ENCODE results near the gene MBD3L3.
"Not testable (repeated sequence)": the region's sequence is repeated elsewhere in the genome, so short reads cannot be mapped to it uniquely, and the experiment has no call there.

The MBD3L3 gene

DNA sequence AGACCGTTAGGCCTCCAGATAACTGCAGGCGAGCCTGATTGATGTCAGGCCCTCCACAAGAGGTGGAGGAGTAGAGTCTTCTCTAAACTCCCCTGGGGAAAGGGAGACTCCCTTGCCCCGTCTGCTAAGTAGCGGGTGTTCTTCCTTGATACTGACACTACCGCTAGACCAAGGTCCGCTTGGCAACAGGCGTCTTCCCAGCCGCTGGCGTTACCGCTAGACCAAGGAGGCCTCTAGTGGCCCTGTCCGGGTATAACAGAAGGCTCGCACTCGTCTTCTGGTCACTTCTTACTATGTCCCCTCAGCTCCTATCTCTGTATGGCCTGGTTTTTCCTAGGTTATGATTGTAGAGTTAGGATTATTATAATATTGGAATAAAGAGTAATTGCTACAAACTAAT is 8.6 kb upstream of the MBD3L3 start:
- not testable (repeated sequence) for H3K27ac ChIP-seq (ENCODE audit: low read depth in 2 of 2, low read length in 2 of 2); H3K4me1 ChIP-seq (ENCODE audit: control insufficient read depth in 2 of 2, insufficient read depth in 2 of 2, low read length in 2 of 2); H3K36me3 ChIP-seq (ENCODE audit: control insufficient read depth in 2 of 2, insufficient read depth in 2 of 2, low read length in 2 of 2); H3K27me3 ChIP-seq (ENCODE audit: control insufficient read depth in 2 of 2, insufficient read depth in 2 of 2, low read length in 2 of 2); H3K9me3 ChIP-seq (ENCODE audit: control insufficient read depth in 2 of 2, low read length in 2 of 2); H3K9ac ChIP-seq (ENCODE audit: low read depth in 1 of 2, low read length in 2 of 2); H3K4me3 ChIP-seq (ENCODE audit: low read length in 2 of 2)

DNA sequence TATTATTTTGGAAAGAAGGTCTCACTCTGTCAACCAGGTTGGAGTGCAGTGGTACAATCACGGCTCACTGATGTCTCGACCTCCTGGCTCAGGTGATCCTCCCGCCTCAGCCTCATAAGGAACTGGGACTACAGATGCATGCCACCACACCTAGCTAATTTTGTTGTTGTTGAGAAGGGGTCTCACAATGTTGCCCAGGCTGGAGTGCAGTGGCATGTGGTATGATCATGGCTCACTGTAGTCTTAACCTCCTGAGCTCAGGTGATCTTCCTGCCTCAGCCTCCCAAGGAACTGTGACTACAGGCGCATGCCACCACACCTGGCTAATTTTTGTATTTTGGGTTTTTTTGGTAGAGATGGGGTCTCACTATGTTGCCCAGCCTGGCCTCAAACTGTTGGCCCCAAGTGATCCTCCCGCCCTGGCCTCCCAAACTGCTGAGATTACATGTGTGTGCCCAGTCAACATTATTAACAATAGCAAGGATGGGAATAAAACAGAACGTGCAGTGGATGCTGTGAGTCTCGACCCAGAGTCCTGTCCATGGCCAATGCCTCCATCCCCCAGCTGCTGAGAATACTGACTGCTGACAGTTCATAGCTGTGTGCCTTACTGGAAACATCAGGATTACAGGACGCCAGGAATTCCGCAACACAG is 5.4 kb upstream of the MBD3L3 start:
- H3K4me3 ChIP-seq (ENCODE audit: low read length in 2 of 2), result no peak overlapping the region
- H3K4me1 ChIP-seq (ENCODE audit: control insufficient read depth in 2 of 2, insufficient read depth in 2 of 2, low read length in 2 of 2), result peaks cover 0 to 3% of the 10 kb centered on the region in 2 donors
- H3K27me3 ChIP-seq (ENCODE audit: control insufficient read depth in 2 of 2, insufficient read depth in 2 of 2, low read length in 2 of 2), result no peaks in the 10 kb centered on the region
- no peaks in the 10 kb centered on the region for H3K36me3 ChIP-seq (ENCODE audit: control insufficient read depth in 2 of 2, insufficient read depth in 2 of 2, low read length in 2 of 2)
- no peaks in the 10 kb centered on the region for H3K9me3 ChIP-seq (ENCODE audit: control insufficient read depth in 2 of 2, low read length in 2 of 2)
- H3K27ac ChIP-seq (ENCODE audit: low read depth in 2 of 2, low read length in 2 of 2), result no peak overlapping the region
- H3K9ac ChIP-seq (ENCODE audit: low read depth in 1 of 2, low read length in 2 of 2), result no peak overlapping the region

DNA sequence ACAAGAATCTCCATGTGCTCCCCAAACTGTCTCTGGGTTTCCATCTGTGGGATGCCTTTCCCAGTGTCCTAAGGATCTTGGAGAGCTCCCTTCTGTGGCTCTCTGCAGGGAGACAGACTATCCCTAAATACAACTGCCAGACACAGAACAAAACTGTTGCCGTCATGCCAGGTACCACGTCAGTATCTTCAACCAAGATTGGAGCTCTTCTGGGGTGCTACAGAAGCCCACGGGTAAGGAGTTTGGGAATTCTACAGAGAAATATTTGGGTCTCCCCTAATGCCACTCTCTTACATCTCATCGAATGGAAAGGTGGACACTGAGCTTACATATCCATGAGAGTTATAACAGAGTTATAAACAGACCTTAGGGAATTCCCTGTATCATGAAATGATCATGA is 4.9 kb upstream of the MBD3L3 start:
- no peak overlapping the region for H3K9ac ChIP-seq (ENCODE audit: low read depth in 1 of 2, low read length in 2 of 2)
- H3K27me3 ChIP-seq (ENCODE audit: control insufficient read depth in 2 of 2, insufficient read depth in 2 of 2, low read length in 2 of 2), result no peaks in the 10 kb centered on the region
- H3K4me1 ChIP-seq (ENCODE audit: control insufficient read depth in 2 of 2, insufficient read depth in 2 of 2, low read length in 2 of 2), result no peaks in the 10 kb centered on the region
- H3K9me3 ChIP-seq (ENCODE audit: control insufficient read depth in 2 of 2, low read length in 2 of 2), result no peaks in the 10 kb centered on the region
- H3K27ac ChIP-seq (ENCODE audit: low read depth in 2 of 2, low read length in 2 of 2), result no peak overlapping the region
- H3K36me3 ChIP-seq (ENCODE audit: control insufficient read depth in 2 of 2, insufficient read depth in 2 of 2, low read length in 2 of 2), result no peaks in the 10 kb centered on the region
- H3K4me3 ChIP-seq (ENCODE audit: low read length in 2 of 2), result no peak overlapping the region

DNA sequence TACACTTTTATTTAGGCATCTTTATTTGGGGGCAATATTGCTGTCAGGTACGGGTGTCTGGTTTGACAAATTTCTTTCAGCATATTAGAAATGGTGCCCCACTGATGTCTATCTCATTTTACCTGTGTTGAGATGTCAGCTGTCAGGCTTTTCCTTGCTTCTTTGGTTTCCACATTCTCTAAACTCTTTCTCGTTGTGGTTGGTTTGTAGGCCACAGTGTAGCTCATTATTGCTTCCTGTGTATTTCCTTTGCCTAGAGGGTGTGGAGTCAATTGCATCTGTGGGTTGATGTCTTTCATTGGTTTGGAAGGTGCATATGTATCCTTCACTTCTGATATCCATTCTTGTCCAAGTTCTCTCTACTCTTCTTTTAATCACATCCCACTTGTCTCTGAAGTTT is 1.5 kb upstream of the MBD3L3 start:
- not testable (repeated sequence) for H3K9ac ChIP-seq (ENCODE audit: low read depth in 1 of 2, low read length in 2 of 2); H3K4me3 ChIP-seq (ENCODE audit: low read length in 2 of 2)

DNA sequence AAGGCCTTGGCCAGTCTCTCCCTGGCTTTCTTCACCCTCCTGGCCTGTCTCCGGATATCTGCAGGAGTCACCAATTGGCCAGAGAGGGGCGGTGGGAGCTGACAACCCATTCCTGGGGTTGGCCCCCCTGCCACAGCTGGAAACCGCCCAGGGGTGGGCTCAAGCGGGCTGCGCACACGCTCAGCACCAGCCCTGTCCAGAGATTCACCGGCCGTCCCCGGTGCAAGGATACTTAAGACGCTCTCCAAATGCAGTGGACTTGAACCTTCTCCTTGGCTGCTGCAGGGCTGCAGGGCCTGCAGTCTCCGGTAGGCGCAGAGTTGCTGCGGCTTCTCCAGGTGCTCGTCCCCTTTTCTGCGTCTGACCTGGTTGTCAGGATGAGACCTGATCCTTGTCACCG is 2.1 kb downstream of the MBD3L3 start:
- not testable (repeated sequence) for H3K9me3 ChIP-seq (ENCODE audit: control insufficient read depth in 2 of 2, low read length in 2 of 2); H3K27ac ChIP-seq (ENCODE audit: low read depth in 2 of 2, low read length in 2 of 2); H3K27me3 ChIP-seq (ENCODE audit: control insufficient read depth in 2 of 2, insufficient read depth in 2 of 2, low read length in 2 of 2); H3K4me1 ChIP-seq (ENCODE audit: control insufficient read depth in 2 of 2, insufficient read depth in 2 of 2, low read length in 2 of 2); H3K4me3 ChIP-seq (ENCODE audit: low read length in 2 of 2); H3K9ac ChIP-seq (ENCODE audit: low read depth in 1 of 2, low read length in 2 of 2); H3K36me3 ChIP-seq (ENCODE audit: control insufficient read depth in 2 of 2, insufficient read depth in 2 of 2, low read length in 2 of 2)

More for the DNA sequence above, 1.5 kb upstream of the MBD3L3 start:
- H3K27me3 ChIP-seq (ENCODE audit: control insufficient read depth in 2 of 2, insufficient read depth in 2 of 2, low read length in 2 of 2); H3K36me3 ChIP-seq (ENCODE audit: control insufficient read depth in 2 of 2, insufficient read depth in 2 of 2, low read length in 2 of 2); H3K4me1 ChIP-seq (ENCODE audit: control insufficient read depth in 2 of 2, insufficient read depth in 2 of 2, low read length in 2 of 2); H3K9me3 ChIP-seq (ENCODE audit: control insufficient read depth in 2 of 2, low read length in 2 of 2); H3K27ac ChIP-seq (ENCODE audit: low read depth in 2 of 2, low read length in 2 of 2): not testable (repeated sequence)

DNA sequence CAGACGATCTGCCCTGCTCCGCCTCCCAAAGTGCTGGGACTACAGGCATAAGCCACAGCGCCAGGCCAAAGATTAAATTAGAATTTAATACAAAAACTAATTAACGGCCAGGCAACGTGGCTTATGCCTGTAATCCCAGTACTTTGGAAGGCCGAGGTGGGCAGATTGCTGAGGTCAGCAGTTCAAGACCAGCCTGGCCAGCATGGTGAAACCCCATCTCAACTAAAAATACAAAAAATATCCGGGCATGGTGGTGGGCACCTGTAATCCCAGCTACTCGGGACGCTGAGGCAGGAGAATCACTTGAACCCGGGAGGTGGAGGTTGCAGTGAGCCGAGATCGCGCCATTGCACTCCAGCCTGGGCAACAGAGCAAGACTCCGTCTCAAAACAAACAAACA is 2.8 kb downstream of the MBD3L3 start:
- H3K27ac ChIP-seq (ENCODE audit: low read depth in 2 of 2, low read length in 2 of 2); H3K4me3 ChIP-seq (ENCODE audit: low read length in 2 of 2): not testable (repeated sequence)

DNA sequence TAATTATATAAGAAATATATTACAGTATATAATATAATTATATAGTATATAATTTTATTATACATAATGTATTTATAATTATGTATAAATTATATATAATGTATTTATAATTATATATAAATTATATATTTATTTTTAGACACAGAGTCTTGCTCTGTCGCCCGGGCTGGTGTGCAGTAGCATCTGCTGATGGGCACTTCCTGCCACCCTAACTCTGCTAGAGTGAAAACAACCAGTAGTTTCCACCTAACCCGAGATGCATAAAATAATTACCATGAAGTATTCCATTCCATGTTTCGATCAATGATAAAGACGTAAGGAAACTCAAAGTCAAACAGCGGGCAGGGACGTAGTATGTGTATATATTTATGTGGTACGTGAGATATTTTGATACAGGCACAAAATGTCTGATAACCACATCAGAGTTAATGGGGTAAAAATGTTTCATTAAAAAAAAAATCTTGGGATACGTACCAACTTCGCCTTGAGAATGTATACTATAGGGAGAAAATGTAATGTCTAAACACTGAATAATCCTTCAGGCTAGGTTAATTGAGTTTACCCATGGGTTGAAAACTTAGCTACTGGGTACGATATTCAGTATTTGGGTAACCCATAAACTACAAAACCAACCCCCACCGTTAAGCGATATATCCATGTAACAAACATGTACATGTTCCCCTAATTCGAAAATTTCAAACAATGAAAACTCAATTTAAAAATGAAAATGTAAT is 3.7 kb downstream of the MBD3L3 start:
- H3K27me3 ChIP-seq (ENCODE audit: control insufficient read depth in 2 of 2, insufficient read depth in 2 of 2, low read length in 2 of 2); H3K9ac ChIP-seq (ENCODE audit: low read depth in 1 of 2, low read length in 2 of 2); H3K4me1 ChIP-seq (ENCODE audit: control insufficient read depth in 2 of 2, insufficient read depth in 2 of 2, low read length in 2 of 2); H3K4me3 ChIP-seq (ENCODE audit: low read length in 2 of 2); H3K27ac ChIP-seq (ENCODE audit: low read depth in 2 of 2, low read length in 2 of 2); H3K36me3 ChIP-seq (ENCODE audit: control insufficient read depth in 2 of 2, insufficient read depth in 2 of 2, low read length in 2 of 2); H3K9me3 ChIP-seq (ENCODE audit: control insufficient read depth in 2 of 2, low read length in 2 of 2): not testable (repeated sequence)

More for the DNA sequence above, 2.8 kb downstream of the MBD3L3 start:
- not testable (repeated sequence) for H3K9ac ChIP-seq (ENCODE audit: low read depth in 1 of 2, low read length in 2 of 2); H3K9me3 ChIP-seq (ENCODE audit: control insufficient read depth in 2 of 2, low read length in 2 of 2); H3K4me1 ChIP-seq (ENCODE audit: control insufficient read depth in 2 of 2, insufficient read depth in 2 of 2, low read length in 2 of 2); H3K36me3 ChIP-seq (ENCODE audit: control insufficient read depth in 2 of 2, insufficient read depth in 2 of 2, low read length in 2 of 2); H3K27me3 ChIP-seq (ENCODE audit: control insufficient read depth in 2 of 2, insufficient read depth in 2 of 2, low read length in 2 of 2)

DNA sequence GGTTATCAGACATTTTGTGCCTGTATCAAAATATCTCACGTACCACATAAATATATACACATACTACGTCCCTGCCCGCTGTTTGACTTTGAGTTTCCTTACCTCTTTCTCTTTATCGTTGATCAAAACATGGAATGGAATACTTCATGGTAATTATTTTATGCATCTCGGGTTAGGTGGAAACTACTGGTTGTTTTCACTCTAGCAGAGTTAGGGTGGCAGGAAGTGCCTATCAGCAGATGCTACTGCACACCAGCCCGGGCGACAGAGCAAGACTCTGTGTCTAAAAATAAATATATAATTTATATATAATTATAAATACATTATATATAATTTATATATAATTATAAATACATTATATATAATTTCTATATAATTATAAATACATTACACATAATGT is 5.6 kb downstream of the MBD3L3 start:
- H3K4me1 ChIP-seq (ENCODE audit: control insufficient read depth in 2 of 2, insufficient read depth in 2 of 2, low read length in 2 of 2); H3K9ac ChIP-seq (ENCODE audit: low read depth in 1 of 2, low read length in 2 of 2); H3K4me3 ChIP-seq (ENCODE audit: low read length in 2 of 2); H3K9me3 ChIP-seq (ENCODE audit: control insufficient read depth in 2 of 2, low read length in 2 of 2); H3K36me3 ChIP-seq (ENCODE audit: control insufficient read depth in 2 of 2, insufficient read depth in 2 of 2, low read length in 2 of 2); H3K27ac ChIP-seq (ENCODE audit: low read depth in 2 of 2, low read length in 2 of 2); H3K27me3 ChIP-seq (ENCODE audit: control insufficient read depth in 2 of 2, insufficient read depth in 2 of 2, low read length in 2 of 2): not testable (repeated sequence)

DNA sequence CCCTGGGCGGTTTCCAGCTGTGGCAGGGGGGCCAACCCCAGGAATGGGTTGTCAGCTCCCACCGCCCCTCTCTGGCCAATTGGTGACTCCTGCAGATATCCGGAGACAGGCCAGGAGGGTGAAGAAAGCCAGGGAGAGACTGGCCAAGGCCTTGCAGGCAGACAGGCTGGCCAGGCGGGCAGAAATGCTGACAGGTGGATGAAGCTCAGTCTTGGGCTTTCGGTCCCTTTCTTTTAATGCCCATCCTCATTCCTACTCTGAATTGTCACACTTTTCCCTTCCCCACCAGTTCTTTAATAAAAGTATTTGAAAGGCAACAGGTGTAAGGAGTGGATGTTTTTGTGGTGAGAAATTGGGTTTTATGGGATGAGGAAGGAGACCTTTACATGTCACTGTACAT is 7.1 kb downstream of the MBD3L3 start:
- not testable (repeated sequence) for H3K4me3 ChIP-seq (ENCODE audit: low read length in 2 of 2); H3K27me3 ChIP-seq (ENCODE audit: control insufficient read depth in 2 of 2, insufficient read depth in 2 of 2, low read length in 2 of 2); H3K36me3 ChIP-seq (ENCODE audit: control insufficient read depth in 2 of 2, insufficient read depth in 2 of 2, low read length in 2 of 2); H3K9ac ChIP-seq (ENCODE audit: low read depth in 1 of 2, low read length in 2 of 2); H3K9me3 ChIP-seq (ENCODE audit: control insufficient read depth in 2 of 2, low read length in 2 of 2); H3K4me1 ChIP-seq (ENCODE audit: control insufficient read depth in 2 of 2, insufficient read depth in 2 of 2, low read length in 2 of 2); H3K27ac ChIP-seq (ENCODE audit: low read depth in 2 of 2, low read length in 2 of 2)

DNA sequence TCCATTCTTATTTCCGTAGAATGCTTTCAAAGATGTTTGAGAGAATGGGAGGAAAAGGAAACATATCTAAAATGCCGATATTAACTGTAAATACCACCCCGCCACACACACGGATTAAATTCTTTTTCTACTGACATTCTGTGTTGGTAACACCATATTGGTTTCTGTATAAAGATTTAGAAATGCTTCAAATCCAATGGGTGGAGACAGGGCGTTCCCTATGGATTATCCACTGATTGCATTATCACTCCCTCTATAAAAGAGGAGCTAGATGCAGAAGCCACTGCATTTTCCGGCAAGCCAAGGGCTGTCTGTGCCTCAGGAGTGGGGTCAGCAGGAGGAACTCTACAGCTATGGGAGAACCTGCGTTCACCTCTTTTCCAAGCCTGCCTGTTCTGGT is 9.5 kb downstream of the MBD3L3 start, which contains the start of gene MBD3L2:
MBD3L2 (plus strand) TSS at position 301 of the 400 bp plus-strand sequence; CDS start at position 354, 53 bp downstream.
- not testable (repeated sequence) for H3K9me3 ChIP-seq (ENCODE audit: control insufficient read depth in 2 of 2, low read length in 2 of 2); H3K4me1 ChIP-seq (ENCODE audit: control insufficient read depth in 2 of 2, insufficient read depth in 2 of 2, low read length in 2 of 2); H3K36me3 ChIP-seq (ENCODE audit: control insufficient read depth in 2 of 2, insufficient read depth in 2 of 2, low read length in 2 of 2); H3K27ac ChIP-seq (ENCODE audit: low read depth in 2 of 2, low read length in 2 of 2); H3K4me3 ChIP-seq (ENCODE audit: low read length in 2 of 2); H3K27me3 ChIP-seq (ENCODE audit: control insufficient read depth in 2 of 2, insufficient read depth in 2 of 2, low read length in 2 of 2); H3K9ac ChIP-seq (ENCODE audit: low read depth in 1 of 2, low read length in 2 of 2)

All from mucosa of rectum (tissue), 2 donors.